Hematopoietic multipotent progenitor cell treated with erythropoietin and hydrocortisone succinate and interleukin-3 and kit ligand, for 4 days (in vitro differentiated cells): ENCODE data around the gene PPFIA2.
"Not testable (repeated sequence)": the region's sequence is repeated elsewhere in the genome, so short reads cannot be mapped to it uniquely, and the experiment has no call there.

Experiments
- DNase-seq: peaks from one replicate; pipeline ENCODE4 v3.0.0-alpha.2; 2015

Gene PPFIA2

DNA sequence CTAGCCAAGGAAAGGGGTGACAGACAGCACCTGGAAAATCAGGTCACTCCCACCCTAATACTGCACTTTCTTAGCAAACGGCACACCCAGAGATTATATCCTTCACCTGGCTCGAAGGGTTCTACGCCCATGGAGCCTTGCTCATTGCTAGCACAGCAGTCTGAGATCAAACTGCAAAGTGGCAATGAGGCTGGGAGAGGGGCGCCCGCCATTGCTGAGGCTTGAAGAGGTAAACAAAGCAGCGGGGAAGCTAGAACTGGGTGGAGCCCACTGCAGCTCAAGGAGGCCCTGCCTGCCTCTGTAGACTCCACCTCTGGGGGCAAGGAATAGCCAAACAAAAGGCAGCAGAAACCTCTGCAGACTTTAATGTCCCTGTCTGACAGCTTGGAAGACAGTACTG, 99.8 kb downstream of the PPFIA2 start:
- not testable (repeated sequence) for DNase-seq

DNA sequence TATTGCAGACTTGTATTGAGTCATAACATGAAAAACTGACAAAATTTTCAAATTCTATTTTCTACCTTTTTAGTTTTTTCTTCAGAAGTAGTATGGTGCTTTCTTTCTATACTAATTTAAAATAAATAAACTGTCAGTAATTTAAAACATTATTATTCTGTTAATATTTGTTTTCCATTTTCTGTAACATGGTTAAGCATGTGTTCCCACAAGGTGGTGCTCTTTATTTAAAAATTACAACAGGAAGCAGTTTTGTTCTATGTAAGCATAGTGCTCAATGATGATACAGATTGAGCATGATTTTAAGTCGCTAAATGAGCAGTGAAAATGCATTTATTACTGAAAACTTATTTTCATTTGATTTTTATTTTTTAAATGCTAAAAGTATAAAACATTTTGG, 114.6 kb downstream of the PPFIA2 start:
- peak; percentile 72 for DNase-seq

DNA sequence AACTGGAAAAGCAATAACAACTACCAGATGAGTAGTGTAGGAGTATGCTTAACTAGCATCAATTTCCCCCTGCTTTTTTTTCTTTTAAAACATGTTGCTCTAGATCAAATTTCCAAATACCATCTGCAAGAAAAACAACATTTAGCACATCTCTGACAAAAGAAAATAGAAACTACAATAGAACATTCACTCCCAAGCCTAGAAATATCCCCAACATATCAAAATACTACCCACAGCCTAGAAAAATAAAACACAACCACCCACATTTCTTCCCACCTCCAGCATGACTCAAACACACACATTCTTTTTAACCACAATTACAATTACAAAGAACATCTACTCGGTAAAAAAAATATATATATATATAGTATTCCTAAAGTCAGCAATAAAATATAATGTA, 120.0 kb downstream of the PPFIA2 start:
- no peak for DNase-seq

DNA sequence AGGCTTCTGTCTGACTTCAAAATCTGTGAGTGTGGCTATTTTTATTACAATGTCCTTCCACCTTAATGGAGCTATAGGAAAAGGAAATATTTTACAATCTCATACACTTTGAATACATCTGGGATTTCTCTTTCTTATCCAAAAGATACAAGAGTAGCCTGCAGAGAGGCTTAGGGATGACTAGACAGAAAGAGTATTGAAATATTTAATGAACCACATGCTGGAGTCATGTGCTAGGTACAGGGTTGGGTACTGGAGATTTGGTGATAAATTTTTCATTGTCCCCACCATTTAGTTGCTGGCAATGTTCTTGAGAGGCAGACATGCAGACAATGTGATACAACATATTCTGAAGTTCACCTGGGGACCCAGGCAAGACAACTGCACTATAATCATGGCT, 126.0 kb downstream of the PPFIA2 start:
- no peak for DNase-seq

DNA sequence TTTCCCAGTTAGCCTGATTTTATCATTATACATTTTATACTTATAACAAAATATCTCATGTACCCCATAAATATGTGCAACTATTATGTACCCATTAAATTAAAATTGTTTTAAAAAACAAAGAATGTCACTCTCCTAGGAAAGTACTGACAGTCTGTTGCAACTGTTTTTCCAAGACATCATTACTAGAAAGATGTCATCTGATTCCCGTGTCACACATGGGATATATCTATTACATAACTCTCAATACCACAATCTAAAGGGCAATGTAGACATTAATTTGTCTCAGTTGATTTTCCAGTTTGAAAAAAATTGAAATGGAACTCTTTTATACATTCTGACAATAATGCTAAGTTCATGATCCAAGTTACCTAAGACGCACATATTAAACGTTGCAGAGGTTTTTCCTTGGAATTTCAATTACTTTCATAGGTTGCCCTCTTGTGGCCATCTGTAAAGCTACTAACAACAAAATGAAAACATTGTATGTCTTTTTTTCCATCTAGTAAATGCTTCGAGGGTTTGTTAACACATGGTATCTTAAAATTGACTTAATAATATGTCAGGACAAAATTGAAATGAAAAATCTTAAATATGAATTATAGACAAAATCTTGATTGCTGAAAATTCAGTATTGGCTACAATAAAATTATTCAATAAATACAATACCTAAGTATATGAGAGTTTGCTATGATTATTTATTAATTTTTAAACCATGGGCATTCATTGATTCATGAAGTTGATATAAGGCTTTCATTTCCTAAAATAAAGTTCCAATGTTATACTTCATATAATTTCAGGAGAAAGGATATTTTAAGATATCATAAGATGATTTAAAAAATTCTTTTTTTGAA, 131.6 kb downstream of the PPFIA2 start:
- DNase-seq, result peak; percentile 61

DNA sequence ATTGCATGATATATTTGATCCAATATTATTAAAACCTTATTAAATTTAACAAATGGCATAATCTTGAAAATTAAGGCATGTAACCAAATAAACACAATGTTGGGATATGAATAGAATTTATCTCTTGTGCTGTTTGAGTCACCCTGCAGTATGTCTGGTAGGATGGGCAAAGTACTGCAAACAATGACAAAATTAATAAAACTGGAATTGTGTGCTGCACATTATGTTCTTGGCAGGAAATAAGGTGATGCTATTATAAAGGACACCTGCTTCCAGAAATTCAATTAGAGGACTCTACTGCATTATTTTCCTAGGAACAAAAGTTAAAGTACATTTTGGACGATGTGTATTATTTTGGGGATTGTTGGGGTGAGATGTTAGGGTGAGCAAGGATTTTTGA, 132.7 kb downstream of the PPFIA2 start:
- no peak for DNase-seq

DNA sequence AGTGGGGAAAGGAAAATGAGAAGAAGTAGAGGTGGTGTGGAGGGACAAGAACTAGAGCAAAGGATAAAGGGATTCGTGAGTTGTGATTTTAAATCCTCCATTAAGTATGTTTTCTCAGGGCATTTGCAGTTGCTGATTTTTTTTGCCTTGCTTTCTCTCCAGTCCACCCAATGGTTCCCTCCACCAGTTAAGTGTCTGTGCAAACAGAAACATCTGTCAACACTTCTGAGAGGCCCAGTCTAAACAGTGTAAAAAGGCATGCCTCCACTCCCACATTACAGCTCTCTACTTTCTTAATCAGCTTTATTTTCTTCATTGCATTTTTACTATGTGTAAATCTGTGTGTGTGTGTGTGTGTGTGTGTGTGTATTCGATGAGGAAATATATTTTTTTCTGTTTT, 141.2 kb downstream of the PPFIA2 start:
- DNase-seq, result no peak

DNA sequence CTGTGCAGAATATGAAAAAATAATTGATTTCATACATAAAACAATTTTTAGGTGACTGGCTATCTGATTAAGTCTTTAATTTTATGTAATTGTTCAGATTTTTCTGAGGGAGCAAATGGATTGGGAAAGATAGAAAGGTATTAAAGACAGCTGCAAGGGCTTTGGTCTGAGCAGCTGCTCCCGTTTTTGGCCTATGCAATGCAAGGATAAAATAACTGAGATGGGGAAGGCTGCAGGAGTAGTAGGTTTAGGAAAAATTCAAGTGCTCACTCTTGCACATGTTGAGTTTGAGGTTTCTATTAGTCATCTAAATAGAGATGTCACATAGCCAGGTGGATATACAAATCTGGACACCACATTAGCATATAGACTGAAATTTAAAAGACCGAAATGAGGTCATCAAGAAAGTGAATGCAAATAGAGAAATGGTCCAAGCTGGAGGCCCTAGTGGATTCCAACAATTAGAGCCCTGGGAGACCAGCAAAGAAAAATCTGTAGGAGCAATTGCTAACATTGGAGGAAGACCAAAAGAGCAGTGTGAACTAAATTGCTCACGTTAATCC, 144.0 kb downstream of the PPFIA2 start:
- no peak for DNase-seq

DNA sequence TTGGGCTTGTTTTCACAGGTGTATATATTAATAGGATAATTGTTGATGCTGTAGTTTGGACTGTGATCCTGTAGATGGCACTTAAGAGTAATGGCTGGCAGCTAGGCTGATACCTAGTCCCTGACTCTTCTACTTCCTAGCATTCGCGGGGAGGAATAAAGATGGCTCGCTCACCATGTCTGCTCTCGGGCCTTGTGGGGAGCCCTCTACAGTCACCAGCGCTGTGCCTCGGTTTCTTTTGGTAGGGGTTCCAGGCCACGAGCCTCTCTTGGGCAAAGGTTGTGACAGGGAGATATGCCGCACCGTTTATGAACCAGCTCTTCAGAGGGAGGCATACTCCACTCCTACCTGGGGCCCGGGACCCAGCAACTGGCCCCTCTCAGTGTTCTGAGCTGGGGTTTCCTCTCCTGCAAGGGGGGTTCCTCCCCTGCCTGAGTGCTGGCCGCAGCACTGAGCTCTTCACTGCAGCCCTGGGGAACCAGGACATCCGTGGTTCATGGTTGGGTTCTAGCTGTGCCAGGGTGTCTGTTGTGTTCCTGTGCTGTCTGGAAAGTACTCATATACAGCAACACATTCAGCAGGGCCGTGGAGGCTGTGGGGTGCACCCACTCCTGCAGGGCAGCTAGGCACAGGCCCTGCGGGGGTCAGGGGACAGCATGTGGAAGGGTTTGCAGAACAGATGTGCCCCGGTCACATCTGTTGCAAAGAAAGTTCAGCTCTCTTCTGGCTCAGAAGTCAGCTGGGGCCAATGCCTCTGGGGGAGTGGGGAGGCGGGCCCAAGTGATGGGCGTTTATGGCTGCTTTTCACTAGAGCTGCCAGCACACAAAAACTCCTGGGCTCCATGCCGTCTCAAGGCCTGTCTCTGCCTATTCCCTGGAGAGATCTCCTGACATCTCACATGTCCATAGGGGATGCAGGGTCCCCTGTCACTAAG, 147.9 kb downstream of the PPFIA2 start:
- peak; percentile 33 for DNase-seq

DNA sequence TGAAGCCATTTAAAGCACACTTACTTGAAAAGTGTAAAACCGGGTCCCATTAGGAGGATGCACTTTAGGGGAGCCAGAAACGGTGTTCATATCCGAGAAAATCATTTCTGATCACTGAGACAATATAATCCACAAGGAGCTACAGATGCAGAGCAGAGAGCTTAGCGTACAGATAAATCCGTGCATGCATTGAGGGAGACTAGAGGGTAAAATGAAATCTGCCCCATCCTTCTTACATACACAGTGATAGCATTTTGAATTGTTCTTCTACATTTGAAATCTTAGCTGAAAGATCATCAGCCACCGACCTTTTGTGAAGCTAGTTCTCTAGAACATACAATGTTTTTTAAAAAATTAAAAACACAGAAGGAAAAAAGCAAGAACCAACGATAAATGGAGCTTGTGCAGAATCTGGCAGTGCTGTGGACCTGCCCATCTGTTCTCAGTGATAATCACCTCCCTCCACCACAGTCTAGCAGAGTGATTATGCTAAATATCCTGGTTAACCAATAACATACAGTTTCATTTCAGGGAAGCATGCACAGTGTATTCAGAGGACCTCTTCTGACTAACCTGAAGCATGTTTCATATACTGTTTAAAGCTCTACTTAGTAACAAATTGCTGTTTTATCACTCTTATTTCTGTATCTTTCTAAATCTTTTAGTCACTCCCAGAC, 161.1 kb downstream of the PPFIA2 start:
- no peak for DNase-seq

DNA sequence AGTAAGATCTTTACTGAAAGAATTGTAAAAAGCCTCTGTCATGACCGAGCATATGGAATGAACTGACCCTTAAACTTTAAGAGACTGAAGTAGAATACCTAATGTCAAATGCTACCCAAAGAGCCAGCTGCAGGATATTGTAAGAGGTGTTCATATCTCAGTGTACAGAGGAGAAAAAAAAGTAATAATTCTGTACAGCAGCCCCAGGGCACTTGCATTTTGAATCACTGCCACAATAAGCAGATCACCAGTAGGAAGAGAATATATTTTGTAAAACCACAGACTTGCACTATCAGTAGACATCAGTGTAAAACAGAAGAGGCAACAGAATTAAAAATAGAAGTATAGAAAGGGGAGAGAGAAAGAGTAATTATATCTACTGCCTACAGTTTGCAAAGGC, 162.6 kb downstream of the PPFIA2 start:
- no peak for DNase-seq

DNA sequence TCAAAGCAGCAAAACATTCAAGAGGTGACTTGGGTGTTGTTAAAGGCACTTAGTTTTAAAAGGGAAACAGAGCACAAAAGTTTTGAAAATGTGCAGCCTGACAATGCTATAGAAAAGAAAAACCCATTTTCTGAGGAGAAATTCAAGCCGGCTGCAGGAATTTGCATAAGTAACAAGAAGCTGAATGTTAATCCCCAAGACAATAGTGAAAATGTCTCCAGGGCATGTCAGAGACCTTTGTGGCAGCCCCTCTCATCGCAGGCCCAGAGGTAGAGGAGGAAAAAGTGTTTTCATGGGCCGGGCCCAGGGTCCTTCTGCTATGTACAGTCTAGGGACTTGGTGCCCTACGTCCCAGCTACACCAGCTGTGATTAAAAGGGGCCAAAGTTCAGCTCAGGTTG, 167.9 kb downstream of the PPFIA2 start:
- DNase-seq, result no peak

DNA sequence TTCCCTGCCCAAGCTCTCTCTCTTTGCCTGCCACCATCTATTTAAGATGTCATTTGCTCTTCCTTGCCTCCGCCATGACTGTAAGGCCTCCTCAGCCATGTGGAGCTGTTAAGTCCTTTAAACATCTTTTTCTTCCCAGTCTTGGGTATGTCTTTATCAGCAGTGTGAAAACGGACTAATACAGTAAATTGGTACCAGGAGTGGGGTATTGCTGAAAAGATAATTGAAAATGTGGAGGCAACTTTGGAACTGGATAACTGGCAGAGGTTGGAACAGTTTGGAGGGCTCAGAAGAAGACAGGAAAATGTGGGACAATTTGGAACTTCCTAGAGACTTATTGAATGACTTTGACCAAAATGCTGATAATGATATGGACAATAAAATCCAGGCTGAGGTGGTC, 168.4 kb downstream of the PPFIA2 start:
- DNase-seq, result not testable (repeated sequence)

DNA sequence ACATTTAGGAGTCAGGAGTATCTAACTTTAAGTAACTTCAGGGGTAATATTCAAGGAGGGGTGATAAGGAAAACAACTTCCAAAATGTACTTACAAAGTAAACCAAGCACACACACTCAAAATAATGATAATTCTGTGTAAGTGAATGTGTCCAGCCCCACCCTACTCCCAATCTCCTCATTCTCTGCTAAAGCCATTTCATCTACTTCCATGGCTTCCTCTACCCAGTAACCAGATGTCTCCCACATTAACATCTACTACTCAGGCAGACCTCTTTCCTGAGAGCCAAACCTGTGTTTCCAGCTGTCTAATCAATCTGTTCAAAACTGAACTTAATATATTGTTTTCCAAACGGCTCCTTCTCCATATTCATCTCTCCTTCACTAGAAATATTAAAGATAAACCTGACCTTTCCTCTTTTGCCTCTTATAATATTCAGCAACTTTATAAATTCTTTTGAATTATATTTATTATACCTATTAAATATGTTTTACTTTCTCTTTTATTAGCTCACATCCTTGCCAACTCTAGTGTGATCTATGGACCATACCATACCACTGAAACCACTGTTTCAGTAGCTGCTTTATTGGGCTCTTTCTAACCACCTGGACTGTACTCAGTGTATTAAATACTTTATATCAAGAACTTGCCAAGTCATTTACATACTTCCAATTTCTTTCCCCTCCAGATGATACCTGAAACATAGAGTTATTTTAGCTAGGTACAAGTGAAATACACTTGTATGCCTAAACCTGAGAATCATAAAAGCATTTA, 170.7 kb downstream of the PPFIA2 start:
- DNase-seq, result no peak

DNA sequence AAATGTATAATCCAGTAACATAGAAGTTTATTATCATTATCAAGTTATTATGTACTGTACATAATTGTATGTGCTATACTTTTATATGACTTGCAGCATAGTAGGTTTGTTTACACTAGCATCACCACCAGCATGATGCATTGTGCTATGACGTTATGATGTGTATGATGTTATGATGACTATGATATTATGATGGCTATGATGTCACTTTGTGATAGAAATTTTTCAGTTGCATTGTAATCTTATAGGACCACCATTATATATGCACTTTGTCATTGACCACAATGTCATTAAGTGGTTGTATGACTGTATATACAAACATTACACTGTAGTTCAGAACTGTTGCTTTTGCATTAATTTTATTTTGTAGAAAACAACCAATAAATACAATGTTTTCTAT, 173.4 kb downstream of the PPFIA2 start:
- no peak for DNase-seq

DNA sequence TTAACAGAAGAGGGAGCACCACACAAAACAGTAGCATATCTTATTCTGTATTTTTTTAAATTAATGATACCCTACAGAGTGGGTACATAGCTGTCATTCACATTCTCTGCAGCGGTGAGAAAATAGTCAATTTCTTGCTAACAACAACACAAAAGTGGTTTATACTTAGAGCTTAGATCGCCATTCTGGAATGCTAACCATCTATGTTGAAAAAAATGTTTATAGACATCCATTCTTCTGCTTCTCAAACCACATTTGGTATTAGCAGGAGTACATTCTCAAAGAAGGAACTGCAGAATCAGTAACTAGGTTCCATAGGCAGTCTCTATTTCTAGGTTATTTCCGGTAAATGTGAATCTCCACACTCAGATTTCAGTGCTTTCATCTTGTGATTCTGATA, 185.9 kb downstream of the PPFIA2 start:
- no peak for DNase-seq

DNA sequence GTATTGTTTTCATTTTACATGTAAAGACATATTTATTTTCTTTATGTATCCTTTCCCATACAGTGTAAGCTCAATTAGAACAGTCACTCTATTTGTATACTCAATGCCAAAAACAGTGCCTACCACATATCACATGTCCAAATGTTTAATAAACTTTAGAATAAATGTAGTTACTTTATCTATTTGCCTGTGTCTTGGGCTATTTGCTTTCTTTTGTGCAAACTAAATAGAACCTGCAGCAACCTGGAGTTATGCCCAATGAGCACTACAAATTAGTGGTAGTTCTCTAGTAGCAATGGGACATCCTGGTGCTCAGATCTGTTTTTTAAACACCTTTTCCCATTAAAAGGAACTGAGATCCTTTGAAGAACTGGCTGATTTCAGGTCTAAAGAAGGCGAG, 186.7 kb downstream of the PPFIA2 start:
- DNase-seq, result no peak

DNA sequence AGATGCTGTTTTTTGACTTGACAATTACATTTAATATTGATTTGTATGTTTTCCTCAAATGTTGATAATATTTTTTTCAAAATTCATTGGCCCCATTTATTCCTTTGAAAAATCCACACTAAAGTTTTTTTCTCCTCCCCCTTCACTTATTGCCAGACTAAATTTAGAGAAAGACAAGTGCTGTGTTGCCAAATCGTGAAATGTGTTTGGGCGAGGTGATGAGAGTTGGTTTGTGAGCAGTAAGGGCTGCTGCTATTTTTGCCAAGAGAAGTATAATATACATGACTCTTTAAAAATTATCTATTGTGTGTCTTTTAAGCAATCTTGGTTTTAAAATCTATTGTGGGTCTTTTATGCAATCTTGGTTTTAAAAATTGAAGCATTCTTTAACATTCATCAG, 188.9 kb downstream of the PPFIA2 start:
- DNase-seq, result no peak

DNA sequence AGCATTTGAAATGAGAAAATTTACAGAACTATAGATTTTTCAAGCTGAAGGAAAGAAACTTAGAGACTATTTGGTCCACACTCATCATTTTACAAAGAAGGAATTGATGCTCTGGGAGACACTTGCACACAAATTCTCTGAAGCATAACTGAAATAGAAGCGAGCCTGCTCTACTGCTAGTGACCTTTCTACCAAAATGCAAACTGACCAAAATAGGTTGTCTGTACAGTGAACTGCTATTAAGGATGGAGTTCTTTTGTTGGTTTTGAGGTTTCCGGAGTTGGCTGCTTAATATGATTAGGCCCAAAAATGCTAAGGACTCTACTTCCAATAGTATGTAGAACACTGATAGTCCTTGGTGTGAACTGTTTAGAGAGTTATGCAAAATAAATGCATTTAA, 194.9 kb downstream of the PPFIA2 start:
- DNase-seq, result no peak

DNA sequence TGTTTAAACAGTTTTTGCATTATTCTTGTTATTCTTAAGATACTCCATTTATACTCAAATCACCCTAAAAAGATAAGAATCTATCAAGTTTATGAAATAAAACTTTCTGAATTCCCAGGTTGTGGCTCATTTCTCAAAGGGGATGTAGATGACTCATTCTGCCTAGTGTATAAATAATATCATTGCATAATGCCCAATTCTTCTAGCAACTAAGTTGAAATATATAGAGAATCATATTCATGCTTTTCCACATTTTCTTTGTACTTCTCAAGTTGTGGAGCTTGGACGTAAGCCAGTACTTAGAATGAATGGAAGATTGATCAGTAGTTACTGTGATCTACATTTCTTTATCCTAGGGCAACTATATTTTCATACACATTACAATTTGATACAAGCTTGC, 201.1 kb downstream of the PPFIA2 start:
- DNase-seq, result no peak

DNA sequence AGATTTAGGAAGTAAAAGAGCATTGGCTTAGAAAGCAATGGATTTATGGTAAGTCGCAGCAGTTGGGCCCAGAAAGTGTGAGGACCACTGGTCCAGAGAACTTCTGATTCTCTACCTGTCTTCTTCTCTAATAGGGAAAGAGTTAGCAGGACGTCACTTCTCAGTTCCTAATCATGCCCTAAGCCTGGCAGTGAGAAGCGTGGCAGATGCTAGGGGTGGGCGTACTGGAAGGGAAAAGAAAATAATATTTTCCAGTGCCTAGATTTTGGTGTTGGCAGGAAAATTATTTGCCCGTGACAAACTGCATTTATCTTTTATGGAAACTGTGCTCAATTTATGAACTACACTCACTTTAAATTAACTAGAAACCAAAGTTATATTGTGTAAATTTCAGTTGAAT, 212.3 kb downstream of the PPFIA2 start:
- DNase-seq, result no peak

DNA sequence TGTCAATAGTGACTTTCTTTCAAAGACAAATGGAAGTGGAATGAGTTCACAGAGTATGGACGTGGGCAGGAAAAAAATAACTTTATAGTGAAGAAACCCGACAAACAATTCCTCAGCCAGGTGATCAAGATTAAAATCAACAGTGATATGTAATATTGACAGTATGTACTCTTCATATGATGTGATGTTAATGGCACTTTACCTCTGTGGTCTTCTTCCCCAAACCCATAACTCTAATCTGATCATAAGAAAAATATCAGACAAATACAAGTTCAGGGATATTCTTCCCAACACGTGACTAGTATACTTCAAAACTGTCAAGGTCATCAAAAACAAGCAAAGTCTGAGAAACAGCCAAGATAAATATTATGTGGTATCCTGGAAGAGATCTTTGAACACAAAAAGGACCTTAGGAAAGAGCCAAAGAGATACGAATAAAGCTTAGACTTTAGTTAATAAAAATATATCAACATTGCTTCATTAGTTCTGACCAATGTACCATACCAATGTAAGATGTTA, 215.5 kb downstream of the PPFIA2 start:
- DNase-seq, result no peak
